Ammon's horn (tissue), 1 donor: Measurements from ENCODE around the gene GNG7.
"Not testable (repeated sequence)": the region's sequence is repeated elsewhere in the genome, so short reads cannot be mapped to it uniquely, and the experiment has no call there.

Source experiments
- DNase-seq: peaks from one replicate; pipeline ENCODE4 v3.0.0-alpha.2; 2016; ENCODE audit warnings: low spot score

The GNG7 gene

GRCh38 chr19:2641332-2641698, 61.2 kb downstream of the GNG7 start:
- DNase-seq, result no peak

- DNase-seq, result no peak
These were observed 61.7 kb downstream of the GNG7 start for GRCh38 chr19:2640563-2641331.

- no peak for DNase-seq
These were observed 62.5 kb downstream of the GNG7 start for GRCh38 chr19:2639999-2640398.

- DNase-seq, result no peak
These were observed 64.0 kb downstream of the GNG7 start for GRCh38 chr19:2638417-2638940.

- peak; percentile 74 for DNase-seq
These were observed 65.4 kb downstream of the GNG7 start for GRCh38 chr19:2636897-2637683.

- no peak for DNase-seq
These were observed 66.2 kb downstream of the GNG7 start for GRCh38 chr19:2636141-2636896.

GRCh38 chr19:2634960-2635359, 67.5 kb downstream of the GNG7 start:
- DNase-seq, result no peak

- DNase-seq, result no peak
These were observed 68.1 kb downstream of the GNG7 start for GRCh38 chr19:2634228-2634951.

GRCh38 chr19:2633693-2634075, 68.8 kb downstream of the GNG7 start:
- peak; percentile 4 for DNase-seq

- no peak for DNase-seq
These were observed 71.2 kb downstream of the GNG7 start for GRCh38 chr19:2631213-2631821.

GRCh38 chr19:2630352-2631001, 72.0 kb downstream of the GNG7 start:
- no peak for DNase-seq

GRCh38 chr19:2629491-2630351, 72.8 kb downstream of the GNG7 start:
- no peak for DNase-seq

- DNase-seq, result no peak
These were observed 73.9 kb downstream of the GNG7 start for GRCh38 chr19:2628597-2628996.

GRCh38 chr19:2627855-2628254, 74.6 kb downstream of the GNG7 start:
- no peak for DNase-seq

GRCh38 chr19:2627319-2627829, 75.1 kb downstream of the GNG7 start:
- peak; percentile 79 for DNase-seq

GRCh38 chr19:2625434-2625833, 77.1 kb downstream of the GNG7 start:
- DNase-seq, result peak; percentile 54

- DNase-seq, result peak; percentile 47
These were observed 77.9 kb downstream of the GNG7 start for GRCh38 chr19:2624537-2625091.

GRCh38 chr19:2623798-2624197, 78.7 kb downstream of the GNG7 start:
- DNase-seq, result no peak

GRCh38 chr19:2622371-2622961, 80.0 kb downstream of the GNG7 start:
- DNase-seq, result not testable (repeated sequence)
